ENCODE measurements around the gene FEV.

The FEV gene

GRCh38 chr2:218985325-218986091 lies 524 bp upstream of the FEV start:
- Histone ChIP-seq H3K9me3 (ENCODE audit: insufficient read depth, low read length) (no peaks in the 10 kb centered on the region), H3K27me3 (ENCODE audit: insufficient read depth, insufficient read length) (peaks cover 98% of the 10 kb centered on the region), H3K36me3 (ENCODE audit: insufficient read depth, insufficient read length, low read length) (no peaks in the 10 kb centered on the region), H3K4me3 (ENCODE audit: insufficient read length, low read depth) (peak overlapping the region; percentile 38), H3K4me1 (ENCODE audit: insufficient read depth, insufficient read length) (peaks cover 20% of the 10 kb centered on the region), H3K9ac (ENCODE audit: insufficient read length, low read depth) (no peak overlapping the region)
- peak; percentile 97 for TF ChIP-seq SUZ12 (IDR thresholded peaks at IDR 0.05; ENCODE audit: extremely low read depth, insufficient read depth, insufficient read length)
- TF ChIP-seq ZNF274 (IDR thresholded peaks at IDR 0.05; ENCODE audit: low read depth, low read length), result no peak
- TF ChIP-seq YY1 (IDR thresholded peaks at IDR 0.05; ENCODE audit: insufficient read depth, insufficient read length), result no peak
- no peak for DNase-seq (ENCODE audit: low read depth, low spot score)

GRCh38 chr2:218984239-218985020 lies 554 bp downstream of the FEV start:
- Histone ChIP-seq H3K4me1 (ENCODE audit: insufficient read depth, insufficient read length) (peaks cover 20% of the 10 kb centered on the region), H3K4me3 (ENCODE audit: insufficient read length, low read depth) (peak overlapping the region; percentile 41), H3K27me3 (ENCODE audit: insufficient read depth, insufficient read length) (peaks cover 95% of the 10 kb centered on the region), H3K9me3 (ENCODE audit: insufficient read depth, low read length) (no peaks in the 10 kb centered on the region), H3K9ac (ENCODE audit: insufficient read length, low read depth) (peak overlapping the region; percentile 37), H3K36me3 (ENCODE audit: insufficient read depth, insufficient read length, low read length) (no peaks in the 10 kb centered on the region)
- no peak for DNase-seq (ENCODE audit: low read depth, low spot score)
- TF ChIP-seq SUZ12 (IDR thresholded peaks at IDR 0.05; ENCODE audit: extremely low read depth, insufficient read depth, insufficient read length), result peak; percentile 95
- no peak for TF ChIP-seq ZNF274 (IDR thresholded peaks at IDR 0.05; ENCODE audit: low read depth, low read length)
- TF ChIP-seq YY1 (IDR thresholded peaks at IDR 0.05; ENCODE audit: insufficient read depth, insufficient read length), result no peak

- TF ChIP-seq ZNF274 (IDR thresholded peaks at IDR 0.05; ENCODE audit: low read depth, low read length) (no peak), YY1 (IDR thresholded peaks at IDR 0.05; ENCODE audit: insufficient read depth, insufficient read length) (no peak), SUZ12 (IDR thresholded peaks at IDR 0.05; ENCODE audit: extremely low read depth, insufficient read depth, insufficient read length) (no peak)
- H3K4me3 ChIP-seq (ENCODE audit: insufficient read length, low read depth), result no peak overlapping the region
- H3K9me3 ChIP-seq (ENCODE audit: insufficient read depth, low read length), result no peaks in the 10 kb centered on the region
- peaks cover 93% of the 10 kb centered on the region for H3K27me3 ChIP-seq (ENCODE audit: insufficient read depth, insufficient read length)
- peaks cover 22% of the 10 kb centered on the region for H3K4me1 ChIP-seq (ENCODE audit: insufficient read depth, insufficient read length)
- H3K9ac ChIP-seq (ENCODE audit: insufficient read length, low read depth), result no peak overlapping the region
- no peaks in the 10 kb centered on the region for H3K36me3 ChIP-seq (ENCODE audit: insufficient read depth, insufficient read length, low read length)
- no peak for DNase-seq (ENCODE audit: low read depth, low spot score)
Measured at GRCh38 chr2:218983934-218984238, 1.1 kb downstream of the FEV start.

DNA sequence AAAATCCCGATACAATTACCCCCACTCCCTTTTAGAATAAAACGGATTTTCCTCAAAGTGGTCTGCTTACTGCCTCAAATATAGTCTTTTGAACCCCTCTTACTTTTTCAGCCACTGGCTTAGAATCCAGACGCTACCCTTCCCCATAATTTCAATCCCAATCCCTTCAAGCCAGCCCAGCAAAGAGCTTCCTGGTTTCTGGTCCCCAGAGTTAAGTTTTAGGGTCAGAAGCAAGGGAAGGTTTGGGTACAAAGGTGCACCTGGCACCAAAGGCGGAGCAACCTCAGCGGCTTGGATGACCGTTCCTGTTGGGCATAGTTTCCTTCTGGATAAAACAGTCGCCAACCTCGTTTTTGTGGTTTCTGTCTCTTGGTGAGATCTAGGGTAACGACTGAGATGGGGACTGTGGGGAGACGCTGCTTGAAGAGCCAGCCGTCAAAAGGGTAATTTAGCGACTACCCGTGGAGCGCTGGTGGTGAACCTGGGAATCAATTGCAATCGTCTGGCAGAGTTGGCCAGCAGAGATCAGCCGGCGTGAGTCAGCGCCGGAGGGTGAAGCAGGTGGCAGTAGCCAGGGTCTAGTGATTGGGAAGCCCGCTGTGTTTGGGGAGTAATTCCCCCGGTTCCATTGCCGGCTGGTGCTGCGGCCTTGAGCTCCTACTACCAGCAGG lies 1.6 kb downstream of the FEV start:
- Histone ChIP-seq H3K9me3 (ENCODE audit: insufficient read depth, low read length) (no peaks in the 10 kb centered on the region), H3K4me3 (ENCODE audit: insufficient read length, low read depth) (no peak overlapping the region), H3K4me1 (ENCODE audit: insufficient read depth, insufficient read length) (peaks cover 22% of the 10 kb centered on the region), H3K36me3 (ENCODE audit: insufficient read depth, insufficient read length, low read length) (no peaks in the 10 kb centered on the region), H3K9ac (ENCODE audit: insufficient read length, low read depth) (no peak overlapping the region), H3K27me3 (ENCODE audit: insufficient read depth, insufficient read length) (peaks cover 93% of the 10 kb centered on the region)
- no peak for TF ChIP-seq ZNF274 (IDR thresholded peaks at IDR 0.05; ENCODE audit: low read depth, low read length)
- peak; percentile 77 for TF ChIP-seq SUZ12 (IDR thresholded peaks at IDR 0.05; ENCODE audit: extremely low read depth, insufficient read depth, insufficient read length)
- no peak for DNase-seq (ENCODE audit: low read depth, low spot score)

DNA sequence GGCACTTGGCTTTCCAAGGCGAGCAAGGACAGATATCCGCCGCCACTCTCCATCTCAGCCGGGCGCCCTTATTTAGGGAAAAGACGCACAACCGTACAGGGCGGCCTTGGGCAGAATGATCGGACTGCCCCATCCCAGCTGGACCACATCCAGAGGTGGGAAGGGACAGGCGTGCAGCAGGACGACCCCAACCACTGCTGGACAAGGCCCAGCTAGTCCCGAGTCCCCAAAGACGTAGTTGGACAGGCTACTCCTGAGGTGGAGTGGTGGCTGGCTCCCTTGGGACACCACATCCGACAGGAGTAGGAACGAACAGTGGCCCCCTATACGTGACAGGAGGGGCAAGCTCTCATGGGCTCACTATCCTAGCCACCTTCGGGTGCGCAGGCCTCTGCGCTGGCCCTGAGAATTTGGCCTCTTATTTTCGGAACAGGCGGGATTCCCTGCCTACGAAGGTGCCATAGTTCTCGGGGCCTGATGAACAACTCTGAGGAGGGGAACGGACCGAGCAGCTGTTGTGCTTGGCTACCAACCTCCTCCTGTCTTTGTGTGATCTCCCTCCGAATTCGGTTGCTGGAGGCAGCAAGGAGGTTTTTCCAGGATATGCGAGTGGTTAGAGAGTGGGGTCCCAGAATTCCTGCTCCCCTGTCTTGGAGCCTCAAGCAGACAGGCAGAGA lies 2.3 kb downstream of the FEV start:
- TF ChIP-seq YY1 (IDR thresholded peaks at IDR 0.05; ENCODE audit: insufficient read depth, insufficient read length) (no peak), SUZ12 (IDR thresholded peaks at IDR 0.05; ENCODE audit: extremely low read depth, insufficient read depth, insufficient read length) (peak; percentile 94), ZNF274 (IDR thresholded peaks at IDR 0.05; ENCODE audit: low read depth, low read length) (no peak)
- no peak overlapping the region for H3K4me3 ChIP-seq (ENCODE audit: insufficient read length, low read depth)
- H3K9ac ChIP-seq (ENCODE audit: insufficient read length, low read depth), result peak overlapping the region; percentile 33

DNA sequence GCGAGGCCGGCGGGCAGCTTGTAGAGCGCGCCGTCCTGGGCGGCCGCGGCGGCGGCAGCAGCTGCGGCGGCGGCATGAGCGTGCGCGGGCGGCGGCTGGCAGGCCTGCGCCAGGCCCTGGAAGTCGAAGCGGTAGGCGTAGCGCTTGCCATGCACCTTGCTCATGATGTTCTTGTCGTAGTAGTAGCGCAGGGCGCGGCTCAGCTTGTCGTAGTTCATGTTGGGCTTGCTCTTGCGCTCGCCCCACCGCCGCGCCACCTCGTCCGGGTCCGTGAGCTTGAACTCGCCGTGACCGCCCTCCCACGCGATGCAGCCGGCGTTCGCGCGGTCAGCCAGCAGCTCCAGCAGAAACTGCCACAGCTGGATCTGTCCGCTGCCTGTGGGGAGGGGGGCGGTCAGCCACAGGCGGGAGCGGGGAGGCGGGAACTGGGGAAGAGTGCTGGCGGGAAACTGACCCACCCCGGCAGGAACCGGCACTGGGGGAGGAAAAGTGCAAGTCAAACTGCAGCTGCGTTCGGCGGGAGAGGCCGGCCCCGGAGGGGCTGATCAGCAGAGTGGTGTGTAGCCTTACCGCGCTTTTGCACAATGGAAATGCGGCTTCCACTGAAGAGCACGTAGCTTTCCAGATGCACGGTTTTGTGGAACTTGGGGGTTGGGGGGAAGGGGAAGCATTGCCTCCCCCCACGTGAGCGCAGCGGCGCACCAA lies 3.0 kb downstream of the FEV start:
- Histone ChIP-seq H3K9me3 (ENCODE audit: insufficient read depth, low read length) (no peaks in the 10 kb centered on the region), H3K36me3 (ENCODE audit: insufficient read depth, insufficient read length, low read length) (no peaks in the 10 kb centered on the region), H3K27me3 (ENCODE audit: insufficient read depth, insufficient read length) (peaks cover 91% of the 10 kb centered on the region), H3K4me3 (ENCODE audit: insufficient read length, low read depth) (peak overlapping the region; percentile 29), H3K4me1 (ENCODE audit: insufficient read depth, insufficient read length) (peaks cover 22% of the 10 kb centered on the region), H3K9ac (ENCODE audit: insufficient read length, low read depth) (peak overlapping the region; percentile 58)
- no peak for DNase-seq (ENCODE audit: low read depth, low spot score)
- TF ChIP-seq ZNF274 (IDR thresholded peaks at IDR 0.05; ENCODE audit: low read depth, low read length) (no peak), YY1 (IDR thresholded peaks at IDR 0.05; ENCODE audit: insufficient read depth, insufficient read length) (no peak), SUZ12 (IDR thresholded peaks at IDR 0.05; ENCODE audit: extremely low read depth, insufficient read depth, insufficient read length) (peak; percentile 14)

More for the DNA sequence above, 2.3 kb downstream of the FEV start:
- peaks cover 22% of the 10 kb centered on the region for H3K4me1 ChIP-seq (ENCODE audit: insufficient read depth, insufficient read length)
- no peaks in the 10 kb centered on the region for H3K36me3 ChIP-seq (ENCODE audit: insufficient read depth, insufficient read length, low read length)
- no peaks in the 10 kb centered on the region for H3K9me3 ChIP-seq (ENCODE audit: insufficient read depth, low read length)
- DNase-seq (ENCODE audit: low read depth, low spot score), result no peak
- H3K27me3 ChIP-seq (ENCODE audit: insufficient read depth, insufficient read length), result peaks cover 91% of the 10 kb centered on the region
